Limb (tissue), 2 donors: ENCODE data around the gene NGB.
"Not testable (repeated sequence)": the region's sequence is repeated elsewhere in the genome, so short reads cannot be mapped to it uniquely, and the experiment has no call there.

ENCODE experiments used
- DNase-seq, 2 donors: peaks; one replicate each; pipeline ENCODE4 v3.0.0-alpha.2; 2016; ENCODE audit errors: extremely low spot score in 2 of 2

Gene NGB

DNA sequence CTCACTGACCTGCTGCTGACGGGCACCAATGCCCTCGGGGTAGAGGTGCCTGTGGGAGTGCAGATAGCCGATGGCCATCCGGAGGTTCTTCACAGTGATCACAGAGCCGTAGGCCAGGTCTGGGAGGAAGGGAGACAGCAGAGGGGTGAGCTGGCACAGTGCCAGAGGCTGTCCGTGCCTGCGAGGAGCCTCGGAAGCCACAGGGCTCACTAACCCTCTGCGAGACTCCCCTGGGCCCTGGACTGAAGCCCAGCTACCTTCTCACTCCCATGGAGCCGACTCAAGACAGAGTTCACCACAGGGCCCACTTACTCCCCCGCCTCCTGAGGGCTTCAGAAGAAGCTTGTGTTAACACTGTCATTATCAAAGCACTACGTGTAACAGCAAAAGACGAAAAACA, 25.1 kb upstream of the NGB start:
- DNase-seq = no peak

GRCh38 chr14:77290705-77291104, 19.7 kb upstream of the NGB start:
- DNase-seq = no peak

DNA sequence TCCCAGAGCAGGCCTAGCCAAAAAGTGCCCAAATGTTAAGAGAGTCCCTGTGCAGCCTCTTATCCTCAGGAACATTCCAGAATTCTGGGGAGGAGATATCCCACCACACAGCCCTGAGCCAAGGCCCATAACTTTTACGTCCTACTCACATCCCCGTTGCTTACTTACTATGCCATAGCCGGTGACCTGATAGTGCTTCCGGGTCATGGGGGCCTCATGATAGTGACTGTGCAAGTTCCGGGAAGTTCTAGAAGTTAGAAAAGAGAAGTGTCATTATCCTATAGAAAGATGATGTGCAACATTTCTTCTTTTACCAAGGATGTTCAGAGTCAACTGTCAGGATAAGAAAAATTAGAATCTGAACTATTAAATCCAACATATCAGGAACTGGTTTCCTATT, 15.6 kb upstream of the NGB start:
- DNase-seq = no peak

- DNase-seq = no peak
Observed at GRCh38 chr14:77284466-77284865, 13.5 kb upstream of the NGB start.

GRCh38 chr14:77284066-77284465, 13.1 kb upstream of the NGB start:
- no peak for DNase-seq

DNA sequence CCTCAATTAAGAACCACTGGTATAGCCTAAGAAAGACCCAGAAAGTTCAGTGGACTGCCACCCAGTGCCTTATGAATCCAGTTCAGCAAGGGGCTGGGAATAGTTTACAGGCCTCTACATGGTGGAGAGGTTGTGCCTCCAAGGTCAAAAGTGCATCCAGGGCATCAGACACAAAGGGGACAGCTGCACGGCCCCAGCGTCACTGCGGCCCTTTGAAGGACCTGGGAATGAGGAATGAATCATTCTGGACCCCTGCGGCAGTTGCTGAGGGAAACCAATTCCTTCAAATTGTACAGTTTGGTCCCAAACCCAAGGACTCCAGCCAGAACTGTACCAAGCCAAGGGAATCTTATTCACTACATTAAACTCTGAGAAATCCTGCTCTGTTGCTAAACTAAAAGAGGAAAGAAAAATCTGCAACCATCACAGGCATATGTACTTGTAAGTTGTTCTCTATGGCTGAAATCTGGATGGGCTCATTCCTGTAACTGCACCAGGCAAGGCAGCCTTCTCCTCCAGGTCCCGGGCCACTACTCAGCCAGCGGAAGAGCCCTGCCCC, 10.9 kb upstream of the NGB start:
- no peak for DNase-seq

- not testable (repeated sequence) for DNase-seq
Observed at GRCh38 chr14:77280921-77281320, 9.9 kb upstream of the NGB start.

DNA sequence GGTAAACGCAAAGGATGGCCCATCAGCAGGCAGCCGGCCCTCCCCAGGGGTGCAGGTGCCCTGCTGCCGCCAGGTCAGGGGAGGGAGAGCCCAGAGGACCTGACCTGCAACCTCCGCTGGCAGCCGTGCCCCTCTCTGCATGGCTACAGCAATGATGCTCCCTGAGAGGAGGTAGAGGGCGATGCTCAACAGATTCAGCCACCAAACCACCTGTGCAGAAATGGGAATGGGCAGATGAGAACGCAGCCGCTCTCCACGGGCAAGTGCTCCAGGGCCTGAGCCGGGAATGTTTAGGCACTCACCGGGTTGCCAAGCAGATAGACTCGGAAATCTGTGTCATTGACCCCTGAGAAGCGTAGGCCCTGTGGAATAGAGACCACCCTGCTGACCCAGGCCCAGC, 8.7 kb upstream of the NGB start:
- DNase-seq = no peak

DNA sequence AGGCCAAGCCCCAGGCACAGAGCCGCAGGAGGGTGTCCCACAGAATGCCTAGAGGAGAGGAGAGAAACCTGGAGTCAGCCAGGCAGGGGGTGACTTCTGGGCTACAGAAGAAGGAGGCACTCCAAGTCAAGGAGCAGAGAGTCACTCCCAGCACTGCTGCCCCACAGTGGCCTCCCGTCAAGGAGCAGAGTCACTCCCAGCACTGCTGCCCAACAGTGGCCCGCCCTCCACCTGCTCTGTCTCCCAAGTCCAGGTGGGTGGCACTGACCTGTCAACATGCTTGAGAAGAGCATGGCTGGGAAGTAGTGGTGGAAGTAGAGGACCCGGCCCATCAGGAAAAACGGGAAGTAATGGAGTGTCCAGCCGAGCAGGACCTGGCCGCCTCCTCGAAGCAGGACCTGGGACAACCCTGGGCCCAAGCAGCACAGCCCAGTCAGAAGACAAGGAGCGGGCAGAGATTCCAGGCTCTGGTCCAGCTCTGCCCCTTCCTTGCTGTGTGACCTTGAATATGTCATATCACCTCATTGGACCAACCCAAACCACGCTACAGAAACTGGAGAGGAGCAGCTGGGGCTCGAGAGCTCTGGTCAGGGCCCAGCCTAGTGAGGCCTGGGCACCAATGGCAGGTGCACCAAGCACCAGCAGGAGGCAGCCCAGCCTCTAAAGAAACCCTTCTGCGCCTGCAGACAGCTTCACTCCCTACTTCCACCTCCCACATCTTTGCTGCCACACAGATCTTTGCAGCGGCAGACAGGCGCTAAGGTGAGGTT, 7.6 kb upstream of the NGB start:
- no peak for DNase-seq

- no peak for DNase-seq
Observed at GRCh38 chr14:77276959-77277358, 6.0 kb upstream of the NGB start.

DNA sequence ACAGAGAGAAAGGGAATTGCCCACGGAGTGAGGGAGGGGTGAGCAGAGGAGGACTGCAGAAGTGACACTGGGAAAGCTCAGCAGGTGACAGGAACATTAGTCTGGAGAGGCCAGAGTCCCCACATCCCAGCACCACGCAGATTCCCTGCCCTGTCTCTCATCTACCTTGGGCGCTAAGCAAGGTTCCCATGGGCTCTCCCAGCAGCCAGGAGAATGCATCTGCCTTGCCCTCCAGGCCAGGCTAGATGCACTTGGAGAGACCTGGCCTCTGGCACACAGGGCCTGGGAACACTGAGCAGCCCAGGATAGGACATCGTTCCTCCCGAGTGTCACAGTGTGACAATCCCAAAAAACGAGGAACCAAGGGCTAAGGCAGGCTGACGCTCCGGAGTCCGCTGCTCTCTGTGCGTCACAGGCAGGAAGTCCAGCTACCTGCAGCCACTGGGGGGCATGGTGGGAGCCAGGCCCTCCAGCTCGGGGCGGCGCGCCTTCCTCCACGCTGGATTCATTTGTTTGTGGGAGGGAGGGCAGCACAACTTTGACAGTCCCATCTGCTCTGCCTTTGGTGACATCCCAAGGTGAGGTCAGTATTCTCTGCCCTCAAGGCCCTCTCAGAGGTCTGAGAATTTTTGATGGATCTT, 5.4 kb upstream of the NGB start:
- no peak for DNase-seq

- no peak for DNase-seq
Observed at GRCh38 chr14:77275601-77276017, 4.6 kb upstream of the NGB start.

DNA sequence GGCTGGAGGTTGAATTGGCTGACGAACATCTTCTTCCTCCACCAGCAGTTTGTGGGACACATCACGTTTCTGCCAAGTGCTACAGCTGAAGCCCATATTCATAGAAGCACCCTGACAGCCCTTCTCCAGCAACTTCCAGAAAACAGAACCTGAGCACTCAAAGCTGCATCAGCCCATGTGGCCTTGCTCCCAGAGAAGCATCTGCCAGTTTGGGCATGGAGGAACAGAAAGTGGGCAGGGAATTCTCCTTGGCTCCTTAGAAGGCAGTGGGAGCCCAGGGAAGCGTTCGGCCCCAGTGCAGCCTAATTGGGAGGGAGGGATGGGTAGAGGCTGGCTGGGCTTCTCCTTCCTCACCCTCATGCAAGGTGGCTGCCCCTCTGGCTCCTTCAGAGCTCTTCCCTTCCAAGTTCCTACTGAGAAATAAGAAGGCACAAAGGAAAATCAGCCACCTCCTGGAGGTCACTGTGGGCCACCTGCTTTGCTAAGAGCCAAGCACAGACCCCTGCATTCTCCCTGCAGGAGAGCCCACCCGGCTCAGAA, 4.1 kb upstream of the NGB start:
- DNase-seq = no peak

DNA sequence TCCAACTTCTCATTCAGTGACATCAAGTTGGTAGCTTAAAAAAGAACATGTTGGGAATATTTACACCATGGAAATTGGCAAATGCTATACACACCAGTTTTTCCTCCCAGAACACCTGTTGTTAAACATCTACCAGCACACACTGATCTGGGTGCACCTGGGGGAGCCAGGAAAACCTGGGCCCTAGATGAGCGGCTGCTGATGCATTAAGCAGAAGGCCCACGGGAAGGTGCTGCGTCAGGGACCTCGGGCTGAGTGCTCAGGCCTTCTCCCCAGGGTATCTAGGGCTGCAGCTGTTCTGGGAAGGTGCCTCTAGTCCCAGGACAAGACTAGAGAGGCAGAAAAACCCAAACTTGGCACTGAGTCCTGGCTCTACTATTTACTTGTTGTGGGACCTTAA, 2.8 kb upstream of the NGB start:
- no peak for DNase-seq

- no peak for DNase-seq
Observed at GRCh38 chr14:77272261-77272660, 1.3 kb upstream of the NGB start.

- no peak for DNase-seq
Observed at GRCh38 chr14:77270361-77271112, 469 bp downstream of the NGB start.

- DNase-seq = no peak
Observed at GRCh38 chr14:77268989-77269600, 1.9 kb downstream of the NGB start.

DNA sequence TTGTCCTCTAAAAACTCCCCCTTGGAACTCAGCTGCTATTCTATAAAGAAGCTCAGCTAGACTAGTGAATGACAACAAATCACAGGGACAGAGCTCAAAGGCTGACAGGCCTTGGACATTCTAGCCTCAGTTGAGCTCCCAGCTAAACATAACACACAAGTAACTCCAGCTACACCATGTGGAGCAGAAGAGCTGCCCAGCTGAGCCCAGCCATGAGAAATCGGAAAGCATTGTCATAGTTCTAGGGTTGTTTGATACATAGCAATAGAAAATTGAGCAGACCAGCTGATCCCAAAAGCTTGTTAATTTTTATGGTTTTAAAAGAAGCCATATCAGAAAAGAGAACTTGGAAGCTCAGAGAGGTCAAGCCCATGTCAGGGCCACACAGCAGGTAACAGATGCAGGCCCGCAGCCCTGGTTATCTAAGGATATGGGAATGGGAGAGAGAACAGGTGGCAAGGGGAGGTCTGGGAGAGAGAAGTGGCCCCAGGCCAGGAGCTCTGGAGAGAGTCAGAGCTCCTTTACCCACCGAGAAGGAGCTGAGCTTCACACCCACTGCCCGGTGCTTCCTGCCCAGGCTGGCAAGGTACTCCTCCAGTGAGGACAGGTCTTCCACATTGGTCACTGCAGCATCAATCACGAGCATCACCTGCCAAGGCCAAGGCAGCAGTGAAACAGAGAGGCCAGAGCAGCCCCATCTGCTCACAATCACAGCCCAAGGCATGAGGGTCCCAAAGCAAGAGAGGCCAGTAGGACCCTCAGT, 2.9 kb downstream of the NGB start:
- DNase-seq = no peak

GRCh38 chr14:77266336-77266735, 4.7 kb downstream of the NGB start:
- no peak for DNase-seq

DNA sequence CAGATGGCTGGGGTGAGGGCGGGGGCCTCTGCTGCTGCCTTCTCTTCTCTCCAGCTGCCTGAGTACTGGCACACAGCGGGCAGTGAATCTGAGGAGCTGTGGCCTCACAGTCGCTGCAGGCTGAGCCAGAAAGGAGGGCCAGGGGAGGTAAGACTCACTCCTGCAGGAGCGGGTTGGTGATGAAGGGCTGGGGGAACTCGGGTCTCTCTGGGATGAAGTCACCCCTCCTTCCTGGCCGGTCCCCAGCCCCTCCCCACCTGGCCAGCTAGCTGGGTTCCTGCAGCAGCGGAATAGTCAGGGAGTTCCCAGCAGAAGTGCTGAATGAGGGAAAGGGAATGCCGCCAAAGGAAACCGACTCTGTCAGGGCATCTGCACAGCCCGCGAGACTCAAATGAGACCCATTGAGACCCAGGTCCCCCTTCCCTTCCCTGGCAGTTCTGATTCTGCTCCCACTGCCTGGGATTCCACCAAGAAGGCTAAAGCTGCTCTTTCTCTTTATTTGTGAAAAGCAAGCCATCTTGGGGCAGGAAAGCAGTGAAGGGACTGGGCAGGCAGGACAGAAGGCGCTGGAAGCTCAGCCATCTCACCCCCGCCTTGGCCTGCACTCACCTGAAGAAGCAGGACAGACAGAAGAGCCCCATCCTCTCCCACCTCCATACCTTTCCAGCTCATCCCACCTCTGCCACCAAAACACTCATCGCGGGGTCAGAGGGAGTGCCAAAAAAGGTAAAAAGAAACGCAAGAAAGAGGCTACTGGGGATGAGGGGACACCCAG, 5.3 kb downstream of the NGB start:
- no peak for DNase-seq
